Fibroblast of skin of left biceps (primary cell): ENCODE measurements around the gene STAM2.
"Not testable (repeated sequence)": the region's sequence is repeated elsewhere in the genome, so short reads cannot be mapped to it uniquely, and the experiment has no call there.

ENCODE experiments used
- DNase-seq, 2 experiments: peaks; one replicate each; pipeline ENCODE4 v3.0.0-alpha.2; 2013; ENCODE audit warnings: low read depth in 2 of 2

Gene STAM2

DNA sequence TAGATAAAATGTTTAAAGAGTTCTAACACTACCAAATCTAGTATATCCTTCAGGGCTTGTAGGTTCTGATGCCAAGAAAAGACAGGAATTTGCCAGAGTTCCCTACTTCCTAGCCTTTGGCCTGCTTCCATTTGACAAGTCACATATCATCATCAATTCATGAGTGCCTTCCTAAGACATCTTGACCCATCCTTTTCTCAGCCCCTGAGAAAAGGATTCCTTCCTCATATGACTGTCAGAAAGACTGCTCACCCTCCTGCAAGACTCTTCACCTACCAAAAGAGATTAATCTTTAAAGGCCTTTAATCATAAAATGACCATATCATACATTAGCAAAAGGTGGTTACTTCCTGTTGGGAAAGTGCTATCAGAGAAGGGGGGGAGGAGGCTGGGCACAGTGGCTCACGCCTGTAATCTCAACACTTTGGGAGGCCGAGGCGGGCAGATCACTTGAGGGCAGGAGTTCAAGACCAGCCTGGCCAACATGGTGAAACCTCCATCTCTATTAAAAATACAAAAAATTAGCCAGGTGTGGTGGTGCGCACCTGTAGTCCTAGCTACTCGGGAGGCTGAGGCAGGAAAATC lies 3.3 kb downstream of the STAM2 start:
- not testable (repeated sequence) for DNase-seq

- DNase-seq, result no peak
Measured at GRCh38 chr2:152171718-152172117, 3.8 kb downstream of the STAM2 start.

DNA sequence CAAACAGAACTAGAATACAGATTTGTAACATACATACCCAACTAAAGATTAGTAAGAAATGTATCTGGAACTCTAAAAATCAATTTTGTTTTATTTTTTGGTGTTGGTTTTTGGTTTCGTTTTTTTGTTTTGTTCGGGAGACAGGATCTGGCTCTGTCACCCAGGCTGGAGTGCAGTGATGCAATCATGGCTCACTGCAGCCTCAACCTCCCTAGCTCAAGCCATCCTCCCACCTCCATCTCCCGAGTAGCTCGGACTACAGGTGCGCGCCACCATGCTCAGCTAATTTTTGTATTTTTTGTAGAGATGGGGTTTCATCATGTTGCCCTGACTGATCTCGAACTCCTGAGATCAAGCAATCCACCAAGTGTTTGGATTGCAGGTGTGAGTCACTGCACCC lies 6.4 kb downstream of the STAM2 start:
- DNase-seq, result not testable (repeated sequence)

- DNase-seq, result not testable (repeated sequence)
Measured at GRCh38 chr2:152167470-152167869, 8.1 kb downstream of the STAM2 start.

- DNase-seq, result no peak
Measured at GRCh38 chr2:152167065-152167464, 8.5 kb downstream of the STAM2 start.

- no peak for DNase-seq
Measured at GRCh38 chr2:152166633-152167032, 8.9 kb downstream of the STAM2 start.

DNA sequence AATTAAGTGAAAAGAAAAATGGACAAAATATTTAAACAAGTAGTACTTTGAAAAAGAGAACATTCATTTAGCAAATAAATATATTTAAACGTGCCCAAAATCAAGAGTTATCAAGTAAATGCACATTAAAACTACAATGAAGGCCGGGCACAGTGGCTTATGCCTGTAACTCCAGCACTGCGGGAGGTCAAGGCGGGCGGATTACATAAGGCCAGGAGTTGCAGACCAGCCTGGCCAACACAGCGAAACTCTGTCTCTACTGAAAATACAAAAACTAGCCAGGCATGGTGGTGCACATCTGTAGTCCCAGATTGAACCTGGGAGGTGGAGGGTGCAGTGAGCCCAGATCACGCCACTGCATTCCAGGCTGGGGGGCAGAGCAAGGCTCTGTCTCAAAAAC lies 9.8 kb downstream of the STAM2 start:
- DNase-seq, result no peak

DNA sequence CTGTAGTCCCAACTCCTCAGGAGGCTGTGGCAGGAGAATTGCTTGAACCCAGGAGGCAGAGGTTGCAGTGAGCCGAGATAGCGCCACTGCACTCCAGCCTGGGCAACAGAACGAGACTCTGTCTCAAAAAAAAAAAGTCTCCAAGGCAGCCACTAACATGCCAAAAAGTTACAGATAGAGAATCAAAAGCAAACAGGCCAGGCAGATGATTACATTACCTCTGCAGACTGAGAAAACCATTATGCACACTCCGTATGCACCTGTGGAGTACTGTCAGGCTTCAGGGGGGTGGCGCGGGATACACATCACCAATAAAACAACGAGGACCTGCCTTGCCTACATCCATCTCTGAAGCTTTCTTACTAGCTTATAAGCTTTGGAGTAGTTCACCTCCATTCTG lies 10.3 kb downstream of the STAM2 start:
- no peak for DNase-seq

DNA sequence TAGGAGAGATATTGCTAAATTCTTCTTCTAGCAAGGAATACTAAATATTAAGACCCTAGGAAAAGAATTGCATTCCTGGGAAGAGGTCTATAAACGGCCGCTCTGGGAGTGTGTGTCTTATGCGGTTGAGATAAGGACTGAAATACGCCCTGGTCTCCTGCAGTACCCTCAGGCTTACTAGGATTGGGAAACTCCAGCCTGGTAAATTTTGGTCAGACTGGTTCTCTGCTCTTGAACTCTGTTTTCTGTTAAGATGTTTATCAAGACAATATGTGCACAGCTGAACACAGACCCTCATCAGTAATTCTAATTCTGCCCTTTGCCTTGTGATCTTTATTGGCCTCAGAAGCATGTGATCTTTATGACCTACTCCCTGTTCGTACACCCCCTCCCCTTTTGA lies 11.9 kb downstream of the STAM2 start:
- DNase-seq, result not testable (repeated sequence)

DNA sequence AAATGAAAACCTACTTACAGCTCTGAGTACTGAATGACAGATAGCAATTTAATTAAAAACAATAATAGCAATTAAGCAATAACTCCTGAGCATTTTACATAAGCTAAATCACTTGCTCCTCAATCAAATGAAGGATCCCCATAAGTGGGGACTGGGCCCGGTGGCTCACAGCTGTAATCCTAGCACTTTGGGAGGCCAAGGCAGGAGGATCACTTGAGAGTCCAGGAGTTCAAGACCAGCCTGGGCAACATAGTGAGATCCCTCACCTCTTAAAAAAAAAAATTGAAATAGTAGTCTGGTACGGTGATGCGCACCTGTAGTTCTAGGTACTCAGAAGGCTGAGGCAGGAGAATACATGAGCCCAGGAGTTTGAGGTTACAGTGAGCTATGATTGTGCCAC lies 13.4 kb downstream of the STAM2 start:
- no peak for DNase-seq

- DNase-seq, result no peak
Measured at GRCh38 chr2:152161598-152161997, 14.0 kb downstream of the STAM2 start.

- not testable (repeated sequence) for DNase-seq
Measured at GRCh38 chr2:152160378-152160777, 15.2 kb downstream of the STAM2 start.

GRCh38 chr2:152157253-152157652 lies 18.3 kb downstream of the STAM2 start:
- DNase-seq, result no peak

- no peak for DNase-seq
Measured at GRCh38 chr2:152155209-152155608, 20.4 kb downstream of the STAM2 start.

- DNase-seq, result no peak
Measured at GRCh38 chr2:152154462-152154861, 21.1 kb downstream of the STAM2 start.

- DNase-seq, result no peak
Measured at GRCh38 chr2:152134488-152135280, 40.9 kb downstream of the STAM2 start.

GRCh38 chr2:152132306-152132705 lies 43.3 kb downstream of the STAM2 start:
- no peak for DNase-seq

- no peak for DNase-seq
Measured at GRCh38 chr2:152127628-152128027, 47.9 kb downstream of the STAM2 start.

DNA sequence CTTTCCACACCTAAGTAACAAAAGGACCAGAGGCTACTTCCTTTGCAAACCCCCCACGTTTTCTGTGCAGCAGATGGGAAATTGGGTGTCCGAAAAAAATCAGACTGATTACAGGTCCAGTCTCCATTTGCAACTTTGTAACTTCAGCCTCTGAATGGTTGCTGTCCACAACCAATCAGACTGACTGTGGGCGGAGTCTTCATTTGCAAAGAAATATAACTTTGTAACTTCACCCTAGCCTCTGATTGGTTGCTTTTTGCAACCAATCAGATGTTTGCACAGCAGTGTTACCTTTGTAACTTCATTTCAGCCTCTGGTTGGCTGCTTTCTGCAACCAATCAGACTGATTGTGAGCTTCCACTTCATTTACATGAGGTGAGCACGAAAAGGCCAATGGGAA lies 48.9 kb downstream of the STAM2 start:
- DNase-seq, result no peak

DNA sequence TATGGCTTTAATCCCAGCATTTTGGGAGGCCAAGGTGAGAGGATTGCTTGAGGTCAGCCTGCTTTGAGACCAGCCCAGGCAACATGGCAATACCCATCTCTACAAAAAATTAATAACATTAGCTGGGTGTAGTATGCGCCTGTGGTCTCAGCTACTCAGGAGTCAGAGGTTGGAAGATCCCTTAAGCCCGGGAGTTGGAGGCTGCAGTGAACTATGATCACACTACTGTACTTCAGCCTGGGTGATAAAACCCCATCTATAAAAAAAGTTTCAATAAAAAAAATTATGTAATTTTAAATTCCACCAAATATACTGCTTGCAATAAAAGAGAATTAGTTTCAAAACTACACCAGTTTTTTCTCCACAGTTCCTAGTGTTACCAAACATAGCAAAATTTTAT lies 53.4 kb downstream of the STAM2 start:
- DNase-seq, result no peak

DNA sequence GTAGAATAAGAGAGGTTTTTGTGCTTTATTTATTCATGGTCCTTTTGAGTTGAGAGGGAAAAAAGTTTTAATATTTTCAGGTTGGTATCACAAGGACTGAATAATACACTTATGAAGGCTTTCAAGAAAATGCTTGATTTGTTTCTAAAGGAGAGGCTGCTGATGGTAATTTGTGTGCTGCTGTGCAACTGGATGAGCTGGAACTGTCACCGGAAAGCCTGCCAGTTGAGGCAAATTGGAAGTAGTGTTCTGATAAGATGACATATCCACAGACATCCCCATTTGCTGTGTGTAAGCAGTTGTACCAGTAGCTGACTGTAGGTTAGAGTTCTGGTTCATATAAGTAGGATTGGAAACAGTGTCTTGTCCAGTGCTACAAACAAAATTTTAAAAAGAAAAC lies 55.1 kb downstream of the STAM2 start:
- DNase-seq, result no peak

DNA sequence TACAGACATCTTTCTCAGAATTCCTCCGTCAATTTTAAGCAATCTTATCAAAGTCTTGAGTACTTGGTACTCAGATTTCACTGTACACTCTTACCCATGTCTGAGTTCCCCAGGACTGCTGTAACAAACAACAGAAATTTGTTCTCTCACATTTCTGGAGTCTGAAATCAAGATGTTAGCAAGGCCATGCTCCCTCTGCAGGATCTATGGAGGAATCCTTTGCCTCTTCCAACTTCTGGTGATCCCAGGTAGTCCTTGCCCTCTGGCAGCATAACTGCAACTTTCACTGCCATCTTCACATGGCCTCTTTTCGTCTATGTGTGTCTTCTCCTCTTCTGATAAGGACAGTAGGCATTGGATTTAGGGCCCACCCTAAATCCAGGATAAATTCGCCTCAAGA lies 59.6 kb downstream of the STAM2 start:
- no peak for DNase-seq

DNA sequence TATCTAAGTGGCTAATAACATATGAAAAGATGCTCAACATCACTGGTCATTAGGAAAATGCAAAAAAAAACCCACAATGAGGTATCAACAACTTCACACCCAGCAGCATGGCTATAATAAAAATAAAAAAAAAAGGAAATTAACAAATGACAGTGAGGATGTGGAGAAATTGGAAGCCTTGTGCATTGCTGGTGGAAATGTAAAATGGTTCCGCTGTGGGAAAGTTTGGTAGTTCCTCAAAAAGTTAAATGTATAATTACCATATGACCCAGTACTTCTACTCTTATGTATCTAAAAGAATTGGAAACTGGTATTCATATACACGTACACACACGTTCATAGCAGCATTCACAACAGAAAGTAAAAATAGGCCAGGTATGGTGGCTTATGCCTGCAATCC lies 61.2 kb downstream of the STAM2 start:
- no peak for DNase-seq

DNA sequence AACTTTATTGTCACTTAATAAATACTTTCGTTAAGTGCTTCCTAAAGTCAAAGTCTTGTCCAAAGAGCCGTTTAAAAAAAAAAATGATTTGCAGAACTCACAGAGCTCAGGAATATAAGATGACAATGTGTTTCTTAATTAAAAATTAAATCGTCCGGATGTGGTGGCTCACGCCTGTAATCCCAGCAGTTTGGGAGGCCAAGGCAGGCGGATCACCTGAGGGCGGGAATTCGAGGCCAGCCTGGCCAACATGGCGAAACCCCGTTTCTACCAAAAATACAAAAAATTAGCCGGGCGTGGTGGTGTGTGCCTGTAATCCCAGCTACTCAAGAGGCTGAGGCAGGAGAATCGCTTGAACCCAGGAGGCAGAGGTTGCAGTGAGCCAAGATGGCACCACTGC lies 68.4 kb downstream of the STAM2 start:
- DNase-seq, result not testable (repeated sequence)
